SK-N-MC (cell line): ENCODE measurements around the gene NMNAT2.

ENCODE experiments used
- EZH2 ChIP-seq: fragments of 200-600 bp; sonication (generic); IDR thresholded peaks from one replicate; pipeline ENCODE4 v1.6.1; 2017; ENCODE audit warnings: antibody characterized with exemption
- POLR2AphosphoS5 ChIP-seq: IDR thresholded peaks from 2 replicates; pipeline ENCODE4 v1.6.1; 2012; ENCODE audit warnings: mild to moderate bottlenecking, low read depth, low read length, borderline replicate concordance

DNA sequence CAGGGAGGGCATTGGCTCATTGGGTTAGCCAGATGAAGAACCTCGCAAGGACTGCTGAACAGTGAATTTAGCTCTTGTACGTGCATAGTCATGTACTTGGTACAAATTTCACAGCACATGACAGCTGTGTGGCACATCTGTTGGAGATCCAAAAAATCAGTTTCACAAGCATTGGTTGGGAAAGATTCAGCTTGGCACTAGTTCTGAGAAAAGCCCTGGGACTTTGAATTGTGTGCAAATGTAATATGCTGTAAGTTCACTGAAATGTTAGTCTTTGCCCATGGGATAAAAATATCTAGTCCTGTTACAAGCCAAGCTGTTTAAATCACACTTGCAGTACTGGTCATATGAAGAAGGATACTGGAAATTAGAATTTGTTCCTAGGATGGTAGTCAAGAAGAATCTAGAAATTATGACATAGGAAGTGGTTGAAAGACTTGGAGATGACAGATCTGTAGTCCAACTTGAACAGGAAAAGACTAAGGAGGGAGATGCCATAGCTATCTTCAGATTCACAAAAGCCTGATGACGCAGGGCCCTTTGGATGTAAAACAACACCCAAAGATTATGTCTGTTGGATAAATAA is 212.9 kb downstream of the NMNAT2 start:
- TF ChIP-seq EZH2: no peak
- TF ChIP-seq POLR2AphosphoS5: no peak
